K562 (cell line): ENCODE data around the gene DCAF15. TPM values are rescaled to one million over a fixed set of nuclear protein-coding genes. Genes with fewer than 3 reads are reported as not detected.
A peak's percentile ranks its signal among the peaks of the same experiment; 100 is the strongest.

Source experiments
- HDAC1 ChIP-seq, 2 experiments: fragments of 450-650 bp; IDR thresholded peaks; 2 replicates each; pipeline ENCODE4 v1.6.1; 2016 to 2017; ENCODE audit warnings: inconsistent platforms in 1 of 2, mild to moderate bottlenecking in 1 of 2, moderate library complexity in 1 of 2
- HMGN3 ChIP-seq: IDR thresholded peaks from 2 replicates; pipeline ENCODE4 v1.6.1; 2011; ENCODE audit warnings: borderline replicate concordance, low read depth, mild to moderate bottlenecking, mixed read lengths, low read length; ENCODE audit not compliant: insufficient read length; ENCODE audit errors: extremely low read depth
- MAZ ChIP-seq, 2 experiments: fragments of 450-650 bp in 1 of 2; sonication (generic) in 1 of 2; formaldehyde crosslinking; IDR thresholded peaks in 1 of 2; conservative IDR thresholded peaks in 1 of 2; 2 replicates each; pipeline versions ENCODE4 v1.4.0 to v1.5.0; 2020; ENCODE audit warnings: mild to moderate bottlenecking in 1 of 2, missing genetic modification reagents in 1 of 2
- MNT ChIP-seq, 2 experiments: fragments of 450-650 bp; conservative IDR thresholded peaks; 2 replicates each; pipeline ENCODE4 v1.6.1; 2017; ENCODE audit warnings: mild to moderate bottlenecking in 2 of 2, moderate library complexity in 2 of 2
- MTA3 ChIP-seq: fragments of 450-650 bp; formaldehyde crosslinking; IDR thresholded peaks from 2 replicates; pipeline ENCODE4 v1.6.1; 2017; ENCODE audit warnings: mild to moderate bottlenecking, borderline replicate concordance
- NFE2 ChIP-seq: IDR thresholded peaks from 2 replicates; pipeline ENCODE4 v1.6.1; 2014; ENCODE audit warnings: antibody characterized with exemption, low read depth
- PATZ1 ChIP-seq: fragments of 250-450 bp; sonication (Bioruptor Pico); IDR thresholded peaks from 2 replicates; pipeline ENCODE4 v1.5.0; 2020; ENCODE audit warnings: mild to moderate bottlenecking, borderline replicate concordance
- RBBP5 ChIP-seq: fragments of 200-600 bp; sonication (generic); IDR thresholded peaks from 2 replicates; pipeline ENCODE4 v1.6.1; 2012; ENCODE audit warnings: borderline replicate concordance, mild to moderate bottlenecking, low read length, control low read depth, inconsistent platforms; ENCODE audit not compliant: insufficient read depth, poor library complexity, severe bottlenecking
- REST ChIP-seq, 2 experiments: fragments of 450-650 bp; formaldehyde crosslinking in 1 of 2; IDR thresholded peaks; 2 replicates each; pipeline versions ENCODE4 v1.4.0 to v1.6.1; 2014 to 2020; ENCODE audit warnings: mild to moderate bottlenecking in 2 of 2, borderline replicate concordance in 1 of 2, low read depth in 1 of 2
- SMAD3 ChIP-seq: fragments of 450-650 bp; formaldehyde crosslinking; conservative IDR thresholded peaks from 2 replicates; pipeline ENCODE4 v1.4.0; 2020; ENCODE audit warnings: mild to moderate bottlenecking
- ZNF668 ChIP-seq: fragments of 250-450 bp; sonication (Bioruptor Pico); IDR thresholded peaks from 2 replicates; pipeline ENCODE4 v1.8.0; 2022; ENCODE audit warnings: mild to moderate bottlenecking, inconsistent platforms
- polyA plus RNA-seq, 8 experiments: library from polyadenylated mRNA; depleted of rRNA in 4 of 8; stranded (reverse) in 5 of 8; unstranded in 3 of 8; fragments of >200 nt; fragmentation: Nextera tagmentation in 2 of 8; fragmentation: Illumina TruSeq in 1 of 8; extraction: Ambion mirVana in 2 of 8; extraction: Trizol in 1 of 8; gene quantifications; 2 replicates each; pipeline versions ENCODE4 v1.2.1 to v1.2.3, GENCODE V29; 2011 to 2014; ENCODE audit warnings: inconsistent platforms in 1 of 8, missing spikeins in 1 of 8
- total RNA-seq, 7 experiments: library from RNA; depleted of rRNA in 6 of 7; stranded (reverse); fragments of >200 nt in 6 of 7; fragmentation: Illumina TruSeq in 2 of 7; extraction: Trizol in 2 of 7; gene quantifications; 2 replicates each; pipeline versions ENCODE4 v1.2.1 to v1.2.3, GENCODE V29; 2011 to 2021; ENCODE audit warnings: low replicate concordance in 1 of 7

Gene DCAF15
- total and polyA plus RNA-seq, 9 of the 15 experiments (the other 6 are each of a cell fraction or from before 2014, with no cell fraction given): 0.17 to 68.5 (median 27.7) TPM

GRCh38 chr19:13952154-13952930, at the start of gene DCAF15 (continued):
- TF ChIP-seq RBBP5 (peak; percentile 71), PATZ1 (no peak), MNT (conservative IDR thresholded peaks at IDR 0.05) (peak; percentile 11 to 29; a peak in 2 of 4 replicates), MAZ (CRISPR knock-in tag; conservative IDR thresholded peaks at IDR 0.05 in 1 of 2, IDR thresholded peaks at IDR 0.05 in 1 of 2) (peak; percentile 69 to 88; a peak in 3 of 4 replicates), HDAC1 (IDR thresholded peaks at IDR 0.05) (peak in 1 of 2 experiments; percentile 84; a peak in 2 of 4 replicates), HMGN3 (no peak), SMAD3 (CRISPR knock-in tag) (no peak), MTA3 (peak; percentile 88; the same call in 1 of the 2 replicates), ZNF668 (CRISPR knock-in tag) (no peak), NFE2 (no peak), REST (IDR thresholded peaks at IDR 0.05; ENCODE audit: borderline replicate concordance) (no peak), REST (CRISPR knock-in tag; IDR thresholded peaks at IDR 0.05; ENCODE audit: low read depth) (no peak)
